NCI-H2107 (cell line): Measurements from ENCODE around the gene TENT4A.

Source experiments
- DNase-seq: peaks from one replicate; lab custom pipeline; 2025; lab: John Stamatoyannopoulos, UW

Gene TENT4A

DNA sequence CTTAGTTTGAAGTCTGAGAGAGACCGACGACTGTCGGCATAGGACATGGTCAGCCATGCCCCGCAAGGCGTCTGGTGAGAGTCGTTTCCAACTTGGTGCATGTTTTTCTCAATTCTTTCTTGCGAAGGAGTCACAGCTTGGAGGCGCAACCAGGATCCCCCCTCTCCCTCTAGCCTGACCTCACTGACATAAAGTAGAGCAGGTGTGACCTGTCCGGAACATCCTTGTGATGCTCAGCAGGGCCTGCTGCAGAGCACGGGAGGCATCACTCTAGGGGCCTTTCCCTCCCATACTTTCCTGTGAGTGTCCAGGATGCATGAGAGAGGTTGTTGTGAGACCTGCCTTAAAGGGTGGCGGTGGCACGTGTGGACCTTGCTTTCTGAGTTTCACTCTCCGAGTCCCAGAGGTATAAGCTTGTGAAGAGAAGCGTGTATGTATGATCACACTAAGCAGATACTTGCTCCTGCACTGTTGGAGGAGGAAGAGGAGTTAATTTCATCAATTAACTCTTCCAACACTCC lies 5.0 kb downstream of the TENT4A start:
- DNase-seq = no peak

DNA sequence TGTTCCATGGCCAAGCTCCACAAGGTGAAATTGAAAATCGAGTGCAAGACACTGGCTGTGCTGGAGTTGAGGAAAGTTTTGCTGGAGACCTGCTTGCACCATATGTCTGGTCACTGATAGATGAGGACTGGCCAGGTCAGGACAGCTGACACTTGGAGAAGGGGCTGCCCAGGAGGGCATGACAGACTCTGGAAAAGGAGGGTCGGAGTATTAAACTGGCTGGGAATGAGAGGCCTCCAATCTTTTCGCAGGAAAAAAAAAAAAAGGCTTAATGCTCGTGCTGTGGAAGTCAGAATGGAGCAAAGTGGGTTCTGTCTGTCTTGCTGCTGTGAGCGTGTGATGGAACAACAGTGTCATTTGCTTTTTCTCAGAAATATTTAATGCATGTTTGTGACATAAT lies 5.5 kb downstream of the TENT4A start:
- no peak for DNase-seq

DNA sequence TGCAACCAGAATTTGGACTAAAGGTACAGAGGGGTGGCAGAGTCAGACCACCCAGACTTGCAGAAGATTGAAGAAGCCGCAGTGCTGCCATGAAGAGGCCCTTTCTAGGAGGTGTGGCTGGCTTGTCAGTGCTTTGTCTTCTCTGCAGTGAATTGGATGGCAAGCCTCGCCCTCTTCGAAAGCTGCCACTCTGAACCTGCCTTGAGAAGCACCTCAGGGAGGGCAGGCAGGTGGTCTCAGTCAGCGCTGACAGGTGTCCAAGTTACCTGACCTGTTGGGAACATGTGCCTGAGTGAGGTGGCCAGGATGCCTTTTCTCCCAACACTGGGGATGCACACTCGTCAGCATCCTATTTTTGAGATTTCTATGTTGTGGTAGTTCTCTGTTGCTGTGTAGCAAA lies 6.2 kb downstream of the TENT4A start:
- DNase-seq = no peak

DNA sequence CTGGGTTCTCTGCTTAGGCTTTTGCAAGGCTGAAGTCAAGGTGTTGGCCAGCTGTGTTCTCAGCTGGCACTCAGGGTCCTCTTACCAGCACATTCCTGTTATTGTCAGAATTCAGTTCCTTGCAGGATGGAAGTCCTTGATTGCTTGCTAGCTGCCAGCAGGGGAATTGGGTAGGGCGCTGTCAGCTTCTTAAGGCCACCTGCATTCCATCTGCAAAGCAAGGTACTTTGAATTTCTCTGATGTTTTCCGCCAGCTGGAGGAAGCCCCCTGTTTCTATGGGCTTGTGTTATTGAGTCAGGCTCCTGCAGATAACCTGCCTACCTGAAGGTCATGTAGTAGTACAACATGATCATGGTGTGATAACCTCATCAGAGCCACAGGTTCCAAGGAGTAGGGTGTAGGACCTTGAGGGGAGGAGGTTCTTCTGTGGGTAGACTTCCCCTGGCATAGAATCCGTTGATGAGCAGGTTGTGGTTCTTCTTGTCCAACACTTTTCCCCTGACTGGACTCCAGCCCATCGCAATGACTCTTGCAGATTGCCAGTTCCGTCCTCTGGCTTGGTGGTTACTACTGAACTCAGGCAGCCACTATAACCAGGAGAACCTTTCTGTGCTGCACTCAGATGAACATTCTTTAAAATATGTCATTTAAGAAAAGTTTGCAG lies 6.8 kb downstream of the TENT4A start:
- no peak for DNase-seq

DNA sequence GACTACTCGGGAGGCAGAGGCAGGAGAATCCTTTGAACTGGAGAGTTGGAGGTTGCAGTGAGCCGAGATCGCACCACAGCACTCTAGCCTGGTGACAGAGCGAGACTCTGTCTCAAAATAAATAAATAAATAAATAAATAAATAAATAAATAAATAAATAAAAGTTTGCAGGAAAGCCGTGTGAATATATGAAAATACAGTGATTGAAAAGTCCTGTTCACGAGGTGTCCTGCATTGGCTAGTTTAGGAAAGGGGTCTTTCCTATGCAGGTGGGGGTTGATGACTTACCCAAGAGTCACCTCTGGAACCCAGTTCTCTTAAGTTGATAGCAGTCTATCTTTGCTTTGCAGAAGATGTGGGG lies 7.3 kb downstream of the TENT4A start:
- no peak for DNase-seq

DNA sequence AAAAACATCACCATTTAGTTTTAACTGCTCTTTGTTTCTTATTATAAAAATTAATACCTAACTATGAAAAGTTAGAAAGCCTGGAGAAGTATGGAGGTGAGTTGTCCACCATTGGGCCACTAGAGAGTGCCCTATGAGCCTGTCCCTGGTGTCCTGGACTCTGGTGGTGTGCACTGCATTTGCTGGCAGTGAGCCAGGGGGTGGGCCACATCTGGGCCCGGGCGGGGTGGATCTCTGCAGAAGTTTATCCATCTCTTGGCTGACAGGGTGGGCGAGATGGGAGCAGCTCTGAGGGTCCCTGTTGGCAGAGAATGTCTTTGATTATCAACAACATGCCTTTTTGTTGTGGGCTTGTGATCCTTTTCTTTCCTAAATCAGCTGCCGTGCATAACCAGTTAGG lies 8.2 kb downstream of the TENT4A start:
- no peak for DNase-seq

DNA sequence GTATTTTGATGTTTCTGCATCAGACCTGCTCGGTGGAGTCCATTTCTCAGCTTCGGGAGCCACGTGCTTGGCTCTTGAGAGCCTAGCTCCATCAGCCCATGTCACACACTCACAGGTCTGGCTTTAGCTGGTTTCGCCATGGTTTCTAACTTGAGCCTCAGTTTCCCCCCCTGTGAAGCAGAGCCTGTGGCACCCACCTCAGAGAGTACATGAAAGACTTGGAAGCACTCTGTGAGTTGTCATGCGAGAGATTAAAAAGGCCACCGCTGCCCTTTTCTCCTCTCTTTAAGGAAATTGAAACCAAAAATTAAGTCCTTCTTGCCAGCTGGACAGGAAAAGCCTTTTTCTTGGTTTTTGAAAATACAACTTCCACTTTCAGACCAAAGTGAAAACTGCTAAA lies 8.8 kb downstream of the TENT4A start:
- DNase-seq = no peak

DNA sequence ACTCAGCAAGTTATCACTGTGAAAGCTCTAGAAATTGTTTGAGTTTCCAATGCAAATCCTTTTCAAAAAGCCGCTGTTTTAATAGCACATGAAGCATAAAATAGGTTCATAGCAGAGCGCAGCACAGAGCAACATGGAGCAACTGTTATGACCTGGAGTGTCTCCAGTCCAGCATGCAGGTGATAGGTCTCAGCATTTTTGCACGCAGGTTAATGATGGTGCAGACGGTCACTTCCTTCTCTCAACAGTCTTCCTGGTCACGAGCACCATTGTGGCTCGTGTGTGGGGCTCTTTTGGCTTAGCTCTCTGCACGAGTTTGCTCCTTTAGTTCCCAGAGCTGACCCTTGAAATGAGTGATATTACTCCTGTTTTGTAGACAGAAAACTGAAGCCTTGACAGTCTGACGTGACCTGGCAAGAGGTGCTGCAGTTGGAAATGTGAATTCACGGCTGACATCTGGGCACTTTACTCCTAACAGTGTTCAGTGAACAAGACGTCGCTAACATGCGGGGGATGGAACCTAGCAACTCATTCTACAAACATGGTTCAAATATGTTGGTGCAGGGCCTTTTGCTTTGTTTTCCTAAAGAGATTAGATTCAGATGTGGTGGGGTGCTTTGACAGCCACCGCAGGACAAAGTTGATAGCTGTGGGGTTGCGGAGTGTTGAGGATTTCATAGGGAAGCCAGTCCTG lies 10.0 kb downstream of the TENT4A start:
- DNase-seq = no peak

DNA sequence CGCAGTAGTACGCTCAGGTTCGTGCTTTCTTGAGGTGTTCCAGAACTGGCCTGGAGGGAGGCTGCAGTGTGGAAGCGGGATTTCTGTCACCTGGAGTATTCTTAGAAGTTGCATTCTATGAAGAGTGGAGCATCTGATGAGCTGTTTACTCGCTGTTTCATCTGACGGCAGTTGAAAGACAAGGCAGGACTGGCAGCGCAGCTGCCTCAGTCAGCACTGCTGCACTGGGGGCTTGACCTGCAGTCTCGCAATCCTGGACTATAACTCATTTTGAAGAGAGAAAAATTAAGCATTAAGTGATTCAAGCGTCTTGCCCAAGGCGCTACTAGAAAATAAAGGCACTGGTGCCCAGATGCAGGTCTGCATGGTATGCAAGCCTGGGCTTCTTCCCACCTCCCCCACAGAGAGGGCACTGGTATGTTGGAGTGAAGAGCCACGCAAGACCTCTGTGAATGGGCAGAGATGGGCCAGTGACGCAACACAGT lies 10.6 kb downstream of the TENT4A start:
- no peak for DNase-seq

DNA sequence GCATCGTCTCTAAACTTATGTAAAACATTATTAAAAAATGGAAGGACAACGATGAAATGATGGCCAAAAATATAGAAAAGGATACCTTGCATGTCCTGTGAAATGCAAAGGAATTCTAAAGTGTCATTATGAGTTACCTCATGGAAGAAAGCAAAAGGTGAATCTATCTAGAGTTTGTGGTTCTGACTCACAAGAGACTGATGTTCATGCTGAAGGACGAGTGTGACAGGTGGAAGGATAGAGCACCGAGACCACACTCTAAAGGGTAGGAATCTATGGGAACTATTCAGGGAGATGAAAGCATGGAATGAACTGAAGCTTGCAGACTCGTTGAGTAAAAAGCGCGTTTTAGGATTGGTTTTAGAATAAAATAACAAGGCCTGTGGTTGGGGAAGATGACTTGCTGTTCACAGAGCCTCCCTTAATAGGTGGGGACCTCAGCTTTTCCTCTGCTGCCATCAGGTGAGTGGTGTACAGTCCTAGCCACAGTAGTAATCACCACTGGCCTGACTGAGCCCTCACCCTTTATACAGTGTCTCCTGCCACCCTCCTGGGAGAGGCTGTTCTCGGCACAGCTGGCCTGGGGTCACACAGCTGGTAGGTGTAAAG lies 11.2 kb downstream of the TENT4A start:
- no peak for DNase-seq

DNA sequence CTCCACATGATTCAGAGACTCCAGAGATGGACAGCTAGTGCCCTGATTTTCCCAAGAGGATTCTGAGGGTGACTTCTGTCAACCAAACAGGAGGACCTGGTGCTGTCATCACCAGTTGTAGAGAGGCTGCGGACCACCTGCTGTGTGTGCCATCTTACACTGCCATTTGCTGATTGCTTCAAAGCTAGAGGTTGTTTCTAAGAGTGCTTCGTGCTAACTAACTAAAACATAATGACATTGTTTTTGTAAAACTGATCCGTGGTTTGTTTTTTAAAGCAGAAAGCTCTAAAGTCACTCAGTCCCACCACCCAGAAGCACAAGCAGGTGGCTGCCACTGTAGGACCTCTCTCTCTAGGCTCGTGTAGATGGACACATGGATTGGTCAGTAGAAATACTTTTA lies 12.2 kb downstream of the TENT4A start:
- no peak for DNase-seq

DNA sequence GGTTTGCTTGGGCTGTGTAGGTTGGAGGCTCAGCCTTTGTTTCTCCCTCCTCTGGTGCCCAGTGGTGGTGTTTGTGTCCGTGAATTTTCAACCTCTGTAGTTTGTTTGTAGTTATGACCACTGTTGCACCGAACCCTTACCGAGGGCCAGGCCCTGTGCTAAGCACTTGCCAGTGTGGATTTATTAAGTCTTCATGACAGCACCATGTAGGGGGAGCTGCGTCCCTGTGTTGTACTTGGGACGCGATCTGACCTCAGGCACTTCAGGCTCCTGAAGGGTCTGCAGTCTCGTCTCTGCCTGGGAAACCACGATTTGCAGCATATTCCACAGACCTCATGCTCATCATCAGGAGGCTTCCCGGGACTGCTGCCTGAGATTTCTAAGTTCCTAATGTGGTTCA lies 12.8 kb downstream of the TENT4A start:
- DNase-seq = no peak

DNA sequence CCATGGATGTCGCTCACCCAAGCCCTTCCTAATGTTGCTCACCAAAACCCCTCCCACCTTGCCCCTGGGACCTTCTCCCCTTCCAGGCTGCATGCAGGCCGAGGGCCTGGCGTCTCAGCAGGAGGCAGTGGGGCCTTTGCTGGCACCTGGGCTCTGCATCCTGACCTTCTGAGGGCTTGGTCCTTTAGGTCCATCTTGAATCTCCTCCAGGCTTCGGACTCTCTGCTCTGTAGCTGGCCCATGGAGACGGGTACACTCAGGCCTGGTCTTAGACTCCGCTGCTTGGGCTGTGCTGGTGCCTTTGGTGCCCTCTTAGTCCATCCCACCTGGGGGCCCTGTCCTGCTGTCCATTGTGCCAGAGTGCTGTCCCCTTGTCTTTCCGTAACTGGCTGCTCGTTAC lies 14.0 kb downstream of the TENT4A start:
- no peak for DNase-seq

DNA sequence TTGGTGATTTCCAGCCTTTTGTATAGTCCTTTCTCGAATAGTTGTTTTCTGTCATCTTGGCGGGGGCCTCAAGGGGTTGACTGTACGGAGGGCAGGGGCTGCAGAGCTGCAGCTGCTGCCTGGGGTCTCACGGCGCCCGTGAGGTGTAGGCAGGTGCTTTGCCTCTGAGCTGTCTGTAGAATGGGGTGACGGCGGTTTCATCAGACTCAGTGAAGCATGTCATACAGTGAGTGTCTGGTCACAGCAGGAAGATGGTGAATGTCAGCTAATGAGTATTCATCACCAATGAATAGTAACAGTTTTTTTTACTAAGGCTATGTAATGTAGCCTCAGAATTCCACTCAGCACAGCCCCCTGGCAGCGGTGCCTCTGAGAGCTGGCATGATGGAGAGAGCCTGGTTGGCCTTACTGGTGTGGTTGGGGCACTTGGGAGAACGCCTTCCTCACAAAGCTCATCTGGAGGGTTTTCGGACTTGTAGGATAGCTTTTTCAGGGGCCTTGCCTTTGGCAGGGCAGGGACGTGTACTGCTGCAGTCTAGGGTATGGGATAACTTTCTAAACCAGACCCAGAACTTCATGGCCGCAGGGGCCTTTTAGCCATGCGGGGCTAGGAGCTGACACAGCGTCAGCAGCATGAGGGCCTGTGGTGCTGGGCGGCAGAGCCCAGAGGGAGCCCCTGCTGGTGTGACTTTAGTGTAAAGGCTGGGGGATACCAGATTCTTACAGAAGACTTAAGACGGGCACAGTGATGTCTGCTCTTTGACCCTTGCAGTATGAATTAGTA lies 15.0 kb downstream of the TENT4A start:
- peak; percentile 19 for DNase-seq

DNA sequence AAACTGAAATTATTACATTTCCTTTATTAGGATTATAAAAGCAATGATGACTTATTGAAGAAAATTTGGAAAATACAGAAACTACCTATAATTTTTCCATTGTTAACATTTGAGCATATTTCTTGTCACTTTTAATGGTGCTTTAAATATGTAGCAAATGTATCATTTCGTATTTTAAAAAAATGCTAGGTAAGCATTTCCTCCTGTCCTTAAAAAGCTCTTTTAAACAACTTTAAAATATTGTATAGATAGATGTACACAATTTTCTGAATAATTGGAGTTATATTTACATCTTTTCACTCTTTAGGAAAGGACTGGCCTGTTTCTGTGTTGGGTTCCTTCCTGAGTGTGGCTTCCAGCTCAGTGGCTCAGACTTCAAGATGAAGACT lies 15.6 kb downstream of the TENT4A start:
- DNase-seq = no peak

DNA sequence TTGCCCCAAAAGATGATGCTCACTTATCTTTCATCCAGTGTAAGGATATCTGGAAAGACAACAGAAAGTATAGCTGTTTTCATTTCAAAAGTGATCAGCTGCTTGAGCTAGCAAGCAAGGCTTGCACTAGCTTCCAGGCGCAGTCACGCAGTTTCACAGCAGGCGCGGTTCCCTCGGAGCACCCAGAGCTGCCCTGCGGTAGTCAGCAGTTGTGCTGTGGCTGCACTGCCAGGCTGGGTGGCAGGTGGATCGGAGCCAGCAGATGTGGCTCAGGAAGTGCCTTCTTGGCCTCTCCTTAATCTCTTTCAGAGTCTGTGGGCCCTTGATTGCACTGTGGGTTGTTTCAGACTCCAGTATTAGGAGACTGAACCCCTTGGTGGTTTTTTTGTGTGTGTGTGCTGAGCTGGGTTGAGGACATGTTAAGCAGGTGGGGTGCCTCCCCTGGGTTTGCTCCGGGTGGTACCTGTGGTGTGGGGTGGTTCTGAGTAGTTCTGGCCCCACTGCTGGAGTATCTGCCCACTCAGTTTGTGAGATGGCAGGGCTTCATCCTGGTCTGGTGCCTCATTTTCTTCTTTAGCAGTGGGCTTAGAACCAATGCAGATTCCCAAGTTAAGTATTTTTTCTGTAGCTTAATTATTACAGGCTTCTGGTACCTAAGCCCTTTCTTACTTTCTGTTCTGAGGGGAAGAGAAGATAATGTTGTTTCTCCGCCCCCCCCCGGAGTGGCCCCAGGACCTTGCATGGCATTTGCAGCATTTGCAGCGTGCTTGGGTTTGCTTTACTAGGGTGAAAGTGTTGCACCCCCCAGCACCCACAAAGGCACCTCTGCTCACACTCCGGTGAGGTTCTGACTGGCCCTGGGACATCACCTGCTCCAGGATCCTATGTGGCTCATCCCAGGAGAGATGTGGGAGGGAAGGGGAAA lies 16.4 kb downstream of the TENT4A start:
- peak; percentile 65 for DNase-seq

DNA sequence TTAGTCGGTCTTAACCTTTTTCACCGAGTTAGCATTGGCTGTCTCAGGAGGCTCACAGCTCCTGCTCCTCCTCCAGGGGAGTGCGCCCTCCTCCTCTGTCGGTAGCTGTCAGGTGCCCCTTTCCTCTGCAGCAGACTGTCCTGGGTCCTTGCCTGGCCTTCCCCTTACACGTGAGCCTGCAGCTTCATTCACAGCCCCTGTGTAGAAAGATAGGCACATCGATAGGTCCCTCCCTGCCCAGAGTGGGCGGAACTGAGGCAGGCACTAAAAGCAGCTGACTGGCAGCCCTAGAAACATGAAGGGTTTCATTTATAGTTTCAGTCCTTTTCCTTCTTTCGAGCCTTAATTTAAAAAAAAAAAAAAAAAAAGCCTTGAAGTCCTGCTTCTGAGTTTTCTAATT lies 17.2 kb downstream of the TENT4A start:
- DNase-seq = no peak

DNA sequence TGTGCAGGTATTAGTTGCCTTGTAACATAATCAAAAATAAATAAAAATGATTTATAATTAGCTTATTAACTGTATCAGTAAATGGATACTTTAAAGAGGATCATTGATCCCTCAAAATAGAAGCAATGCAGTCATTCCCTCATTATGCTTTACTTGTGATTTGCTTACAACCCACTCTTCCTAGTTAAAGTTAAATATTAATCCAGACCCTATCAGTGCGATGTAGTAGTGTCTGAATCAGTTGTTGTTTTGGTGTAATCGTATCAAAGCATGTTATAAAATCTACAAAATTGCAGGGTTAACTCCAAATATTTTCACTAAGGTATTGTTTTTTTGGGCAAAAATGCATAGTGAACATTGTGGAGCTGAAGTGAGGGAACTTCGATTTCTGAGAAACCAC lies 17.6 kb downstream of the TENT4A start:
- no peak for DNase-seq

DNA sequence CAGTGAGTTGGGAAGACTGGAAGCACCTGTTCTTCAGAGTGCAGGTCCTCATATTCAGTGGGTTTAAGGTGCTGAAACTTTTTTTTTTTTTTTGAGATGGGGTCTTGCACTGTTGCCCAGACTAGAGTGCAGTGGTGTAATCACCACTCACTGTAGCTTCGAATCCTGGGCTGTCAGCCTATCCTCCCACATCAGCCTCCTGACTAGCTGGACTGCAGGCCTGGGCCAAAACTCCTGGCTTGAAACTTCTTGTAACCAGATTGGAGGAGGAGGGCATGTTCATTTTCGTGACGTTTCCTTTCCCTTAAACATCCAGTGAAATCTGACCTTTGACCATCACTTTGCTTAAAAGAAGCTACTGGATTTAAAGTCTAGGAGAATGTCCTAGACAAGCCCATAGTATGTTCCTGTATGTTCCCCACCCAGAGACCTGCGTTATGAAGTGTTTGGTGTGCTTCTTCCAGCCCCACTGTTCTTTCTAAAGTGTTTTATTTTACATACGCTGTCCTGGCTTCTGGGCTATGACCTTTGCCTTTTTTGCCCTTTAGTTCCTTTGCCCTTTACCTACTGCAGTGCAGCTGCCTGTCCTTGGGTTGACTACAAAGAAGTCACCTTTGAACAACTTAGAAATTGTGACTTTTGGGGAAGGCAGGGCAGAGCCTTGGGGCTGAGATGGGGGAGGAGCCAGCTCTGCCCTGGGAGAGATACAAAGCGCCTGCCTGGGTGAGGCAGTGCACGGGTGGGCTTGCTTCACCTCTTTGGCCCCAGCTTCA lies 18.4 kb downstream of the TENT4A start:
- DNase-seq = no peak

DNA sequence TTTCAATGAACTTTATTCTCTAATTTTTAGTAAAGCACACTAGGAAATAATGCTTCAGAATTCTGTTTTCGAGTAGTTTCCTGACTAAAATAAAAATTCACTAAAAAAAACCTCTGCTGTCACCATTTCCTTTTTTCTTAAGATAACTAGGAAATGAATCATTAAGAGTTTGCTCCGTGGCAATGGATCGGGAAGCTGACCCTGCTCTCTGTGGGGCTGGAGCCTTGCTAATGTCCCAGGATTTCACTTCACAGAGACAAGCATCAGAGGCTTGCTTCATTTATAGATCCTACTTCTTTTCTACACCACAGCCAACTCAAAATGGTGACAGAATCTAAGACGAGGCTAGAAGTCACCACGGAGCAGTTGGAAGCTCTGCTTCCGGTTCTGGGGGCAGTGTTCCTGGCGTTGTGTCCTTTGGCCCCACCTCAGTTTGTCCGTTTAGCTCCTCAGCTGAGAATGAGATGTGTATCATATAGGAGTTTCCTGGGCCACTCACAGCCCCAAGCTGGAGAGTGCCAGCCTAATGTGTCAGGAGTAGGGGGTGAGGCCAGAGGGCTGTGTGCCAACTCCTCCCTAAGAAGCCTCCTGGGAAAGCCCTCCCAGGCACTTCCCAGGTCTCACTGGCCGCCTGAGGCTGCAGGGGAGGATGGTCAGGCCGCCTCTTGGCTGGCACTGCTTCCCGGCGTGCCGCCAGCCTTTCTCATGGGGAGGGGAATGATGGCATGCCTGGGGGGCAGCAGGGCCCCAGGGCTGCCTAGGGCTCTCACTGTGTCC lies 19.6 kb downstream of the TENT4A start:
- DNase-seq = peak; percentile 37
